Measurements from ENCODE around the gene ADPRHL1.

The ADPRHL1 gene

DNA sequence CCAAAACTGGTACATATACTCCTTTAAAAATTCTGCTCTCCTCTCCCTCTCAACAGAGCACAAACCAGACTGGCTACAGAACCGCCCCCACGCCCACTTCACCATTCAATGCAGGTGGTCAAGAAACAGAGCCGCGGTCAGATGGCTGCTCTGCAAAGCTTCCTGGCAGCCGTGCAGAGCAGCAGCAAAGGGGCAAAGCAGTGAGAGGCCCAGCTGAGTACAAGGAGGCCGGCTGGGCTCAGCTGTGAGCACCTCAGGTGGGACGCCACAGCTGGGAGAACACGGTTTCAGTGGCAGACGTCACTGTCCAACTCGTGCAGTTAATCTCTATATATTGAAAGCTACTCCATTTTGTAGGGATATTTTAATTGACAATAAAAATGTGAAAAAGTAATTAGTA lies 97.7 kb downstream of the ADPRHL1 start:
- FAIRE-seq: no peak
- TF ChIP-seq POLR2A (IDR thresholded peaks at IDR 0.05; ENCODE audit: low read depth, low read length): no peak
- DNase-seq (ENCODE audit: insufficient read length, low spot score): no peak

DNA sequence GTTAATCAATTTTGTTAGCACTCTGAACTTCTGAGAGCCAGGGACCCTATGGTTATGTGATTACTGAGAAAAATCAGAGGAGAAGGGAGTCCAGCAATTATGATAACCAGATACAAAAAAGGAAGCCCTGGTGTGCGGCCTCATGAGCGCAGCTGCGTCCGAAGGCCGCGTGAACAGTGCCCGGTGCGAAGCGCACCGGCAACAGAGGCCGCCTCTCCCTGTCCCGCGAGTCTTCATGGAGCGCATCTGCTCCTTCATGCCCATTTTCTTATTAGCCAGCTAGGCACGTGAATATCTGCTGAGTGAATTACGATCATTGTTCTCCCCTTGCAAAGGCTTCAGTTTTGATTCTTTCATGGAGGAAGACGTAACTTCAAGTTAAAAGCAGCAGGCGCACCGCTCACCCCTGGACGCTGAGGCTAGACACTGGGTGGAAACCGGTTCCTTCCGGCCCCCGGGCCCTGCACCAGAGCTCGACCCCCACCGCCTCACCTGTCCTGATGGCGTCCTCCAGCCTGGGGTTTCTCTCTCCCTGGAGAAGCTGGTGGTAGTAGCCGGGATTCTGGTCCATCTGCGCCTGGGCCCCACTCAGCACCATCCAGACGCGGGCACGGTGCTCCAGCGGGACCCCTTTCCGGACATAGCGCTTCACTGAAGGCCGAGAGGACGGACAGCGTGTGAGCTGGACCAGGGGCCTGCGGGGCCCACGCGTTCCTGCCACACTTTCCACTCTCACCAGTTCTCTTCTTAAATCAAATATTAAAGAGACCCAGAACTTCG lies 98.3 kb downstream of the ADPRHL1 start:
- DNase-seq (ENCODE audit: insufficient read length, low spot score): no peak
- FAIRE-seq: no peak
- no peak for TF ChIP-seq POLR2A (IDR thresholded peaks at IDR 0.05; ENCODE audit: low read depth, low read length)

- no peak for FAIRE-seq
- no peak for TF ChIP-seq POLR2A (IDR thresholded peaks at IDR 0.05; ENCODE audit: low read depth, low read length)
Observed at GRCh38 chr13:113353254-113353653, 100.0 kb downstream of the ADPRHL1 start.

DNA sequence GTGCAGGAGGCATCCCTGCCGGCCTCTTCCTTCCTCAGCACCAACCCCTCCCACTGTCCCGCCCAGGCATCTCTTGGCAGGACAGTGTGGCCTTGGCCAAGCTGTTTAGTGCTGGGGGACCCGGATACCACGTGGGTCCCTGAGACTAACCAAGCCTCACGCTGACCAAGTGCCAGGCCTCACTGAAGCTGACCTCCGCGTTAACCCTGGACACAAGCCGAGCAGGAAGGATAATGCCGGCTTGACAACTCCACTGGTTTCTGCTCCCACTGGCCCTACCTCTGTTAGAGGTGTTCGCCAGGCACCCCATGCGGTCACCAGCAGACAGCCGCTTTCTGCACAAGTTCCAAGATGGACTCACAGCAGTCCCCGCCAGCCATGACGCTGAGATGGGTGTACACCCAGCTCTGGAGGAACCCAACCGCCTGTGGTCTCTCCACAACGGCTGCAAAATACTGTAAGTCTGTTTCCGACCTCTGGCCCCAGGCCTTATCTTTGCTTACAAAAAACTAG lies 101.7 kb downstream of the ADPRHL1 start:
- FAIRE-seq (no peak), DNase-seq (ENCODE audit: insufficient read length, low spot score) (no peak)
- no peak for TF ChIP-seq POLR2A (IDR thresholded peaks at IDR 0.05; ENCODE audit: low read depth, low read length)

More at GRCh38 chr13:113353254-113353653, 100.0 kb downstream of the ADPRHL1 start:
- no peak for DNase-seq (ENCODE audit: insufficient read length, low spot score)

GRCh38 chr13:113350938-113351335 lies 102.4 kb downstream of the ADPRHL1 start:
- no peak for DNase-seq (ENCODE audit: insufficient read length, low spot score)
- TF ChIP-seq POLR2A (IDR thresholded peaks at IDR 0.05; ENCODE audit: low read depth, low read length): no peak
- no peak for FAIRE-seq

GRCh38 chr13:113350065-113350937 lies 103.0 kb downstream of the ADPRHL1 start:
- DNase-seq (ENCODE audit: insufficient read length, low spot score) (no peak), FAIRE-seq (no peak)
- TF ChIP-seq POLR2A (IDR thresholded peaks at IDR 0.05; ENCODE audit: low read depth, low read length): no peak

Data from H54 (cell line).